Activated naive CD8-positive, alpha-beta T cell (primary cell): Measurements from ENCODE around the gene ASCC2.
"Not testable (repeated sequence)": the region's sequence is repeated elsewhere in the genome, so short reads cannot be mapped to it uniquely, and the experiment has no call there.

Experiments used
- H3K27ac Mint-ChIP-seq: one replicate; pipeline ENCODE4 v1.8.0; 2021; ENCODE audit warnings: mixed read lengths
- H3K27me3 Mint-ChIP-seq: one replicate; pipeline ENCODE4 v1.8.0; 2021; ENCODE audit warnings: mixed read lengths
- H3K36me3 Mint-ChIP-seq: one replicate; pipeline ENCODE4 v1.8.0; 2021; ENCODE audit warnings: mixed read lengths
- H3K4me1 Mint-ChIP-seq: one replicate; pipeline ENCODE4 v1.8.0; 2021; ENCODE audit warnings: low read depth, mixed read lengths
- H3K4me3 Mint-ChIP-seq: one replicate; pipeline ENCODE4 v1.8.0; 2021; ENCODE audit warnings: mild to moderate bottlenecking, mixed read lengths
- H3K9me3 Mint-ChIP-seq: one replicate; pipeline ENCODE4 v1.8.0; 2021; ENCODE audit warnings: low read depth, mixed read lengths

ASCC2 gene

GRCh38 chr22:29867851-29868250 is 29.8 kb upstream of the ASCC2 start:
- peaks cover 1% of the 10 kb centered on the region for H3K27me3 Mint-ChIP-seq
- no peak overlapping the region for H3K27ac Mint-ChIP-seq
- peaks cover 8% of the 10 kb centered on the region for H3K4me1 Mint-ChIP-seq
- no peaks in the 10 kb centered on the region for H3K9me3 Mint-ChIP-seq
- H3K4me3 Mint-ChIP-seq, result no peak overlapping the region
- no peaks in the 10 kb centered on the region for H3K36me3 Mint-ChIP-seq

GRCh38 chr22:29867260-29867659 is 29.2 kb upstream of the ASCC2 start:
- no peak overlapping the region for H3K27ac Mint-ChIP-seq
- H3K36me3 Mint-ChIP-seq, result no peaks in the 10 kb centered on the region
- peaks cover 1% of the 10 kb centered on the region for H3K27me3 Mint-ChIP-seq
- H3K4me3 Mint-ChIP-seq, result no peak overlapping the region
- H3K4me1 Mint-ChIP-seq, result peaks cover 8% of the 10 kb centered on the region
- H3K9me3 Mint-ChIP-seq, result no peaks in the 10 kb centered on the region

GRCh38 chr22:29865572-29865971 is 27.5 kb upstream of the ASCC2 start:
- H3K4me1 Mint-ChIP-seq, H3K36me3 Mint-ChIP-seq, H3K9me3 Mint-ChIP-seq, H3K27ac Mint-ChIP-seq, H3K4me3 Mint-ChIP-seq, H3K27me3 Mint-ChIP-seq: not testable (repeated sequence)

- H3K27me3 Mint-ChIP-seq, result no peaks in the 10 kb centered on the region
- no peak overlapping the region for H3K27ac Mint-ChIP-seq
- H3K36me3 Mint-ChIP-seq, result no peaks in the 10 kb centered on the region
- no peaks in the 10 kb centered on the region for H3K4me1 Mint-ChIP-seq
- no peaks in the 10 kb centered on the region for H3K9me3 Mint-ChIP-seq
- H3K4me3 Mint-ChIP-seq, result no peak overlapping the region
These were observed 23.7 kb upstream of the ASCC2 start for GRCh38 chr22:29861672-29862297.

- H3K4me3 Mint-ChIP-seq, result no peak overlapping the region
- H3K9me3 Mint-ChIP-seq, result no peaks in the 10 kb centered on the region
- no peak overlapping the region for H3K27ac Mint-ChIP-seq
- no peaks in the 10 kb centered on the region for H3K36me3 Mint-ChIP-seq
- no peaks in the 10 kb centered on the region for H3K4me1 Mint-ChIP-seq
- H3K27me3 Mint-ChIP-seq, result no peaks in the 10 kb centered on the region
These were observed 22.1 kb upstream of the ASCC2 start for GRCh38 chr22:29860006-29860766.

- H3K4me3 Mint-ChIP-seq, H3K4me1 Mint-ChIP-seq, H3K9me3 Mint-ChIP-seq, H3K36me3 Mint-ChIP-seq, H3K27me3 Mint-ChIP-seq, H3K27ac Mint-ChIP-seq: not testable (repeated sequence)
These were observed 21.0 kb upstream of the ASCC2 start for GRCh38 chr22:29859030-29859429.

- no peaks in the 10 kb centered on the region for H3K9me3 Mint-ChIP-seq
These were observed 18.4 kb upstream of the ASCC2 start for GRCh38 chr22:29856496-29856895.

GRCh38 chr22:29855611-29856181 is 17.6 kb upstream of the ASCC2 start:
- Mint-ChIP-seq H3K4me1 (no peaks in the 10 kb centered on the region), H3K9me3 (no peaks in the 10 kb centered on the region), H3K36me3 (no peaks in the 10 kb centered on the region), H3K27ac (no peak overlapping the region), H3K27me3 (no peaks in the 10 kb centered on the region), H3K4me3 (no peak overlapping the region)

More at GRCh38 chr22:29856496-29856895, 18.4 kb upstream of the ASCC2 start:
- H3K27me3 Mint-ChIP-seq, result no peaks in the 10 kb centered on the region
- no peaks in the 10 kb centered on the region for H3K36me3 Mint-ChIP-seq
- no peak overlapping the region for H3K27ac Mint-ChIP-seq
- H3K4me1 Mint-ChIP-seq, result no peaks in the 10 kb centered on the region
- H3K4me3 Mint-ChIP-seq, result no peak overlapping the region

GRCh38 chr22:29854432-29854831 is 16.4 kb upstream of the ASCC2 start:
- no peak overlapping the region for H3K4me3 Mint-ChIP-seq
- H3K36me3 Mint-ChIP-seq, result no peaks in the 10 kb centered on the region
- H3K27ac Mint-ChIP-seq, result no peak overlapping the region
- no peaks in the 10 kb centered on the region for H3K9me3 Mint-ChIP-seq
- H3K4me1 Mint-ChIP-seq, result no peaks in the 10 kb centered on the region
- H3K27me3 Mint-ChIP-seq, result no peaks in the 10 kb centered on the region

- Mint-ChIP-seq H3K4me3 (no peak overlapping the region), H3K9me3 (no peaks in the 10 kb centered on the region), H3K27me3 (no peaks in the 10 kb centered on the region), H3K36me3 (no peaks in the 10 kb centered on the region), H3K4me1 (no peaks in the 10 kb centered on the region), H3K27ac (no peak overlapping the region)
These were observed 10.0 kb upstream of the ASCC2 start for GRCh38 chr22:29848111-29848510.

- Mint-ChIP-seq H3K4me3 (no peak overlapping the region), H3K4me1 (no peaks in the 10 kb centered on the region), H3K27ac (no peak overlapping the region), H3K36me3 (no peaks in the 10 kb centered on the region), H3K27me3 (no peaks in the 10 kb centered on the region), H3K9me3 (no peaks in the 10 kb centered on the region)
These were observed 8.2 kb upstream of the ASCC2 start for GRCh38 chr22:29846290-29846689.

- H3K27me3 Mint-ChIP-seq, result no peaks in the 10 kb centered on the region
- no peak overlapping the region for H3K27ac Mint-ChIP-seq
- H3K4me1 Mint-ChIP-seq, result peaks cover 11% of the 10 kb centered on the region
- no peaks in the 10 kb centered on the region for H3K36me3 Mint-ChIP-seq
- no peak overlapping the region for H3K4me3 Mint-ChIP-seq
- H3K9me3 Mint-ChIP-seq, result no peaks in the 10 kb centered on the region
These were observed 4.7 kb upstream of the ASCC2 start for GRCh38 chr22:29842740-29843139.

GRCh38 chr22:29842172-29842571 is 4.1 kb upstream of the ASCC2 start:
- no peaks in the 10 kb centered on the region for H3K27me3 Mint-ChIP-seq
- H3K36me3 Mint-ChIP-seq, result no peaks in the 10 kb centered on the region
- H3K4me1 Mint-ChIP-seq, result peaks cover 16% of the 10 kb centered on the region
- no peaks in the 10 kb centered on the region for H3K9me3 Mint-ChIP-seq
- H3K4me3 Mint-ChIP-seq, result no peak overlapping the region
- H3K27ac Mint-ChIP-seq, result no peak overlapping the region

GRCh38 chr22:29840498-29840897 is 2.4 kb upstream of the ASCC2 start:
- Mint-ChIP-seq H3K9me3 (no peaks in the 10 kb centered on the region), H3K27ac (no peak overlapping the region), H3K4me1 (peaks cover 29% of the 10 kb centered on the region), H3K4me3 (no peak overlapping the region), H3K36me3 (peaks cover 5% of the 10 kb centered on the region), H3K27me3 (no peaks in the 10 kb centered on the region)

GRCh38 chr22:29839039-29839438 is 965 bp upstream of the ASCC2 start:
- H3K9me3 Mint-ChIP-seq, result no peaks in the 10 kb centered on the region
- H3K27me3 Mint-ChIP-seq, result no peaks in the 10 kb centered on the region
- H3K4me1 Mint-ChIP-seq, result peaks cover 36% of the 10 kb centered on the region
- H3K36me3 Mint-ChIP-seq, result peaks cover 6% of the 10 kb centered on the region
- peak overlapping the region; percentile 99 for H3K27ac Mint-ChIP-seq
- H3K4me3 Mint-ChIP-seq, result peak overlapping the region; percentile 99

GRCh38 chr22:29838599-29838956 is 504 bp upstream of the ASCC2 start:
- H3K9me3 Mint-ChIP-seq, result no peaks in the 10 kb centered on the region
- no peaks in the 10 kb centered on the region for H3K27me3 Mint-ChIP-seq
- H3K36me3 Mint-ChIP-seq, result peaks cover 8% of the 10 kb centered on the region
- peaks cover 38% of the 10 kb centered on the region for H3K4me1 Mint-ChIP-seq
- H3K27ac Mint-ChIP-seq, result peak overlapping the region; percentile 99
- peak overlapping the region; percentile 99 for H3K4me3 Mint-ChIP-seq
